HG02623 (cell line): ENCODE measurements around the gene ITPRIPL2.

Experiments used
- ATAC-seq: cut with Tn5 transposase; IDR thresholded peaks from one replicate; pipeline ENCODE4 v1.9.1; 2021; ENCODE audit warnings: moderate library complexity; ENCODE audit not compliant: unreplicated experiment

The ITPRIPL2 gene

GRCh38 chr16:19140396-19140795, 26.6 kb downstream of the ITPRIPL2 start:
- no peak for ATAC-seq

GRCh38 chr16:19142939-19143598, 29.3 kb downstream of the ITPRIPL2 start:
- no peak for ATAC-seq

- ATAC-seq: no peak
Observed at GRCh38 chr16:19143599-19143956, 29.8 kb downstream of the ITPRIPL2 start.

GRCh38 chr16:19145010-19145409, 31.2 kb downstream of the ITPRIPL2 start:
- no peak for ATAC-seq

GRCh38 chr16:19147126-19147525, 33.4 kb downstream of the ITPRIPL2 start:
- no peak for ATAC-seq

- ATAC-seq: no peak
Observed at GRCh38 chr16:19147627-19148026, 33.9 kb downstream of the ITPRIPL2 start.

- ATAC-seq: no peak
Observed at GRCh38 chr16:19148189-19148588, 34.4 kb downstream of the ITPRIPL2 start.

- ATAC-seq: no peak
Observed at GRCh38 chr16:19151310-19151709, 37.5 kb downstream of the ITPRIPL2 start.

GRCh38 chr16:19152042-19152441, 38.3 kb downstream of the ITPRIPL2 start:
- no peak for ATAC-seq

GRCh38 chr16:19153876-19154275, 40.1 kb downstream of the ITPRIPL2 start:
- ATAC-seq: no peak

- ATAC-seq: no peak
Observed at GRCh38 chr16:19162085-19162484, 48.3 kb downstream of the ITPRIPL2 start.

GRCh38 chr16:19163215-19163614, 49.5 kb downstream of the ITPRIPL2 start:
- no peak for ATAC-seq

GRCh38 chr16:19164285-19164684, 50.5 kb downstream of the ITPRIPL2 start:
- no peak for ATAC-seq

GRCh38 chr16:19165101-19165500, 51.3 kb downstream of the ITPRIPL2 start:
- ATAC-seq: no peak

GRCh38 chr16:19166500-19166899, 52.7 kb downstream of the ITPRIPL2 start:
- ATAC-seq: no peak

GRCh38 chr16:19167710-19168370, 54.1 kb downstream of the ITPRIPL2 start, which contains the start of gene SYT17:
Gene SYT17 (plus strand): TSS chr16:19168240. CDS start chr16:19168647, 407 bp downstream.
- no peak for ATAC-seq

GRCh38 chr16:19168371-19169081, 54.8 kb downstream of the ITPRIPL2 start:
- ATAC-seq: no peak

GRCh38 chr16:19169082-19169639, 55.4 kb downstream of the ITPRIPL2 start:
- ATAC-seq: no peak

GRCh38 chr16:19170043-19170655, 56.4 kb downstream of the ITPRIPL2 start:
- ATAC-seq: no peak
